IPS DF 4.7 (cell line): ENCODE results near the gene RAD51B.
"Not testable (repeated sequence)": the region's sequence is repeated elsewhere in the genome, so short reads cannot be mapped to it uniquely, and the experiment has no call there.

Experiments used
- DNase-seq: peaks from one replicate; pipeline ENCODE4 v3.0.0-alpha.2; 2013; ENCODE audit warnings: low spot score; ENCODE audit errors: extremely low read depth

RAD51B gene

GRCh38 chr14:68199554-68200151 is 380.1 kb downstream of the RAD51B start:
- DNase-seq: no peak

DNA sequence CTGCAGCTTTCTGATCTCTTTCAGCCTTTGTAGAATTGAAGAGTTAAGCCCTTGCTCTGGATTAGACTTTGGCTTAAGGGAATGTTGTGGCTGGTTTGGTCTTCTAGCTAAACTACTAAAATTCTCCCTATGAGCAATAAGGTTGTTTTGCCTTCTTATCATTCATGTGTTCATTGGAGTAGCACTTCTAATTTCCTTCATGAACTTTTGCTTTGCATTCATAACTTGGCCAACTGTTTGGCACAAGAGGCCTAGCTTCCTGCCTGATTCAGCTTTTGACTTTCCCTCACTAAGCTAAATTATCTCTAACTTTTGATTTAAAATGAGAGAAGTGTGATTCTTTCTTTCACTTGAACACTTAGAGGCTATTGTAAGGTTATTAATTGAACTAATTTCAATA is 384.3 kb downstream of the RAD51B start:
- DNase-seq: no peak

- no peak for DNase-seq
These were observed 388.6 kb downstream of the RAD51B start for GRCh38 chr14:68208218-68208617.

DNA sequence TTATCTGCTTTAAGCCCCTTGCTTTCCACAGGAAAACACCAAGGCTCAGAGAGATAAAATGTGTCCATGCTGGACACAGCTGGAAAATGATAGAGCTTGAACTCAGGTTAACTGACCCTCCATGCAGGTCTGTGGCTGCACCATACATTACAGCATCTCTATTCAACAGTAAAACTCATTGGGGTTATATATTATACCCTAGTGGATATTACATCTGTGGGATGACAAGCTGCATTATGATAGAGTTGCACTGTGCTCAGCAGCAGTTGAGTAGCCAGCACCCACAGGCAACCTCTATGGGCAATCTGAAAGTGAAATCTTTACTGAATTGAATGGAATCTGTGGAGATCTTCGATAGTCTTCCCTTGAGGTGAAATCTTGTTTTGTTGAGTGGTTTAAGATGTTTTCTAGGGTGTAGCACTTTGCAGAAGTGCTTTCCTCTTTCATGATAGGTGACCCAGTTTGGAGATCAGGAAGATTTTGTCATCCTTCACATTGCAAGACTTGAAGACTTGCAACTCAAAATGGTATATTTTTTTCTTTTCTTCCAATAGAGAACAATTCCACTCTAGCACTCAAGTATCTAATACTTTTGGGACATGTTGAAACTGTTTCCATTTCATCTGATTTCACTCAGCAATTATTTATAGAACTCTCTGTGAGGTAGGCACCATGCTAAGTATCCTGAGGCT is 389.2 kb downstream of the RAD51B start:
- DNase-seq: no peak

GRCh38 chr14:68210729-68211299 is 391.2 kb downstream of the RAD51B start:
- DNase-seq: no peak

DNA sequence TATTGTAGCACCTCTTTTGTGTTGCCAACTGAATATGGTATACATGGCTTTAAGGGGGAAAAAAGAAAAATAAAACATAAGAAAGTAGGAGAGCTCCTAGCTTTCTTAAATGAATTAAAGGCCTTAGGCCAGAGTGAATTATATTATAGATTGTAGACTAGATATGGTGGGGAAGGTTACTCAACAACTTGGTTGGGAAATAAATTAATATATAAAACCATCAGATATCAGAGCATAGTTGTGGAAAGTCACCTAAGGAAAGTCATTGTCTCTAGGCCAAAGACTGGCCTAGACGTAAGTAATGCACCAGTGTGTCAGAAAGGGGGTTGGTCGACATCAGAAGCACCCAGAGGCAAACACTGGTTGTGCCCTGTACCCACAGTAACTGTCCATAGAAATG is 391.8 kb downstream of the RAD51B start:
- DNase-seq: no peak

GRCh38 chr14:68211886-68212285 is 392.3 kb downstream of the RAD51B start:
- no peak for DNase-seq

GRCh38 chr14:68212361-68212760 is 392.8 kb downstream of the RAD51B start:
- DNase-seq: no peak

DNA sequence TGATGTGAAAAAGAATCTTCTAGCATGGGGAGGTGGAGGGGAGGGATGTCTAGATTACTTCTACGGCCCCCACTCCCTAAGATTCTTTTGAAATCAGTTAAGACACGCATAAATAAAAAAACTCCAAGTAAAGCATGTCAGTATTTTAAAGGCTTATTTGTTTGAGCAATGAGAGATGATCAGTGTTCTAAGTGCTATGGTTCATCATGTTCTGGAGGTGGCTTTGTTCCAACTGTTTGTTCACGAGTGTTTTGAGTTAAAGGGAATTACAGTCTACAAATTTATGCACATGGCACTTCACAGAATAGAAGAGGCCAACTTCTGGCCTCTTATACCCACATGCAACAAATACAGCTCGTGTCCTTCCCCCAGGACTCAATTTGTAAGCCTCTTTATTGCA is 394.9 kb downstream of the RAD51B start:
- DNase-seq: no peak

GRCh38 chr14:68215629-68216028 is 396.1 kb downstream of the RAD51B start:
- no peak for DNase-seq

DNA sequence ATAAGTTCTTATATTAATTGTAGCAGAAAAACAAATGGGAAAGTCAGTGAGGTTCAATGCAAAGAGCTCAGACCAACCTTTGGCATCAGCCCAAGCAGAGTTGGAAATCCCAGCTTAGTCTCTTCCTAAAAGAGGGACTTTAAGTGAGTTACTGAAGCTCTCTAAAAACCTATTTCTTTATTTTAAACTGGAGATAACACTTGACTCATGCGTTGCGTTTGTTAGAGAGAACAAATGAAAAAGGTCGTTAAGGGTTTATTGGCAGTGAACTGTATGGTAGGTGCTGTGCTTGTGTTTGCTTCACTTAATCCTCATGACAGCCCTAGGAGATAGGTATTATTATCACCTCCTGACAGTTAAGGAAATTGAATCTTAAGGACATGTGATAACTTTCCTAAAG is 396.5 kb downstream of the RAD51B start:
- DNase-seq: no peak

DNA sequence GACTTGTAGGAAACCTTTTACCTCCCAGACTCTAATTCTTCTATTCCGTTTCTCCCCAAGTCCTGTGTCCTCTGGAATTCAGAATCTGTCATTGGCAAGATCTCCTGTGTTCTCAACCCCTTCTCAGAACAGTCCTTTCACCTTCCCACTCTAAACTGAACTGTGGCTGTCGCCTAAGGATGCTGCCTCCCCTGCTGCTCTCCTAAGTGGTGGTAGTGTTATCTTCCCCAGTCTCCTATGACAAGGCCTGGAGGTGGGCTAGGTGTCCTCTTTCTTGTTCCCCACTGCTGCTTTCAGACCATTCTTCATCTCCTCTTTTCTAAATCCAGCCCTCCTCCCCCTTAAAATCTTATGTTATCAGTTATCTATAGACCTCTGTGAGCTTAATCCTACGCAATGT is 397.4 kb downstream of the RAD51B start:
- DNase-seq: no peak

DNA sequence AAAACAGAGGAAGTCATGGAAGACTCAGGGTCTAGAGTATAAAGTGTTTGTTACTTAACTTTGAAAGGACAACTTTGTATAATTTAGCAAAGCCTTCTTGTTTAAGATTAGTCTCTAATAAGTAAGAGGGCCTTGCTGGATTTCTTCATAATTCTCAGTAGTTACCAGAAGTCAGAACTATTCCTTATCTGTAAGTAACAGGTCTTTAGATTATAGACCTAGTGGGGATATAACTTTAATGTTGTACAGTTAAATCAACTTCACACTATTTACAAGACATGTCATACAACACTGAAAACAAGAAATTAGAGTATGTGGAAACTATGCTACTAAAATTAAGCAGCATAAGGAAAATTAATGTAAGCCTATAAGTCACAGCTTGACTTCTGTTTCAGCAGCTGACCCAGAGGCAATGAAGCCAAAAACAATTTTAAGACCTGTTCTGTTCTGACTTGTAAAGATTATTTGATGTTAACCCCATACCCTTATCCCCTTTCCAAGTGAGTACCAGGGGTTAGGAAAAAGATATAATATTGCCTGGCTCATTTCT is 398.3 kb downstream of the RAD51B start:
- DNase-seq: no peak

GRCh38 chr14:68219407-68219806 is 399.8 kb downstream of the RAD51B start:
- no peak for DNase-seq

DNA sequence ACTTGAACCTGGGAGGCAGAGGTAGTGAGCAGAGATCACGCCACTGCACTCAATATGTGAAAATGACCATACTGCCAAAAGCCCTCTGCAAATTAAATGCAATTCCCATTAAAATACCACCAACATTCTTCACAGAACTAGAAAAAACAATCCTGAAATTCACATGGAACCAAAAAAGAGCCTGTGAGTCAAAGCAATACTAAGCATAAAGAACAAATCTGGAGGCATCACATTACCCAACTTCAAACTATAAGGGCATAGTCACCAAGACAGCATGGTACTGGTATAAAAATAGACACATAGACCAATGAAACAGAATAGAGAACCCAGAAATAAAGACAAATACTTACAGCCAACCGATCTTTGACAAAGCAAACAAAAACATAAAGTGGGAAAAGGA is 401.5 kb downstream of the RAD51B start:
- not testable (repeated sequence) for DNase-seq

DNA sequence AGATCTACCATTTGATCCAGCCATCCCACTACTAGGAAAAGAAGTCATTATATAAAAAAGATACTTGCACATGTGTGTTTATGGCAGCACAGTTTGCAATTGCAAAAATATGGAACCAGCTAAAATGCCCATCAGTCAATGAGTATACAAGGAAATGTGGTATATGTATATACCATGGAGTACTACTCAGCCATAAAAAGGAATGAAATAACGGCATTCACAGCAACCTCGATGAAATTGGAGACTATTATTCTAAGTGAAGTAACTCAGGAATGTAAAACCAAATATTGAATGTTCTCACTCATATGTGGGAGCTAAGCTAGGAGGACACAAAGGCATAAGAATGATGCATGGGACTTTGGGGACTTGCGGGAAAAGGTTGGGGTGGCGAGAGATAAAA is 402.6 kb downstream of the RAD51B start:
- DNase-seq: no peak

- DNase-seq: no peak
These were observed 403.1 kb downstream of the RAD51B start for GRCh38 chr14:68222726-68223125.

GRCh38 chr14:68223631-68224030 is 404.1 kb downstream of the RAD51B start:
- no peak for DNase-seq

GRCh38 chr14:68225321-68225720 is 405.7 kb downstream of the RAD51B start:
- DNase-seq: no peak

DNA sequence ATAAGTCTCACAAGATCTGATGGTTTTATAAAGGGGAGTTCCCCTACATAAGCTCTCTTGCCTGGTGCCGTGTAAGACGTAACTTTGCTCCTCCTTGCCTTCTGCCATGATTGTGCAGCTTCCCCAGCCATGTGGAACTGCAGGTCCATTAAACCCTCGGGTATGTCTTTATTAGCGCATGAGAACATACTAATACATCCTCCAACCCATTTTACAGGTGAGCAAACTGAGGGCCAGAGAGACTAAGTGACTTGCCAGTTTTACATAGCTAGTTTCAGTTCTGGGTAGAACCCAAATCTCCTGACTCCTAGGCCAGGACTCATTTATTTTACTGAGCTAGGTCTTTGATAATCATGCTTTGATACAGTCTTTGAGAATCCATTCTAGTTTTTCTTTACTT is 406.9 kb downstream of the RAD51B start:
- DNase-seq: no peak

GRCh38 chr14:68228656-68229055 is 409.1 kb downstream of the RAD51B start:
- no peak for DNase-seq

DNA sequence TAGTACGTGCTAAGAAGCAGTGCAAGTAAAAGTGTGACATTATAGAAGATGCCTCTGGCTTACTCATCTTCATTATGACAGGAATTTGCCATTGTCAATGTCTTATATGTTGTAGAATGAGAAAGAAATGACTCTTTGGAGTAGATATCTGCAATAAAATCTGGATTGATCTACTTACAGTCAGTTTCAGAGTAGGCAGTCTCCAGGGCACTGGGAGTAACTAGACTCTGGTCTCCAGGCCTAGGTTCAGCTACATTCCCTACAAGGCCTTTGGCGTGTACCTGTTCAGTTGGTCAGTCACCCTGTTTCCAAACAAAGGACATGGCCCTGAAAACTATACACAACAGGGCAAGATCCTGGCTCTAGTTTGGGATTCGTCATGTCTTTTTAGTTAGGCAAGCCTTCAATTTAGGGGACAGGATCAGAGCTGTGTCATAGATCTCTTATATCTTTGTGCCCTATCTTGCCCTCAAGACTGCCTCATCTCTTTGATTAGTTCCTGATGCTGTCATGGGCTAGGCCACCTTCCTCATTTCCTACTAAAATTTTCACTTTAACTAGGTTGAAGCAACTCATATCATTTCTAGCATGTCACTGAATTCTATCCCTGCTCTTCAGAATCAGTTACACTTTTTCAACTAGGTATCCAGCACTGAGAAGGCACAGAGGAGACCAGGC is 410.0 kb downstream of the RAD51B start:
- DNase-seq: no peak
